Kidney glomerular epithelial cell (primary cell): ENCODE data around the gene AGBL1.

Source experiments
- DNase-seq: peaks from one replicate; lab custom pipeline; 2025; lab: John Stamatoyannopoulos, UW

AGBL1 gene

GRCh38 chr15:86079508-86080266, at the start of gene AGBL1:
Gene AGBL1 (plus strand): TSS chr15:86079871.
- DNase-seq, result no peak

- no peak for DNase-seq
Measured at GRCh38 chr15:86034904-86035303, 44.8 kb upstream of the AGBL1 start.

GRCh38 chr15:86036243-86036642, 43.4 kb upstream of the AGBL1 start:
- DNase-seq, result no peak

- no peak for DNase-seq
Measured at GRCh38 chr15:86038491-86038890, 41.2 kb upstream of the AGBL1 start.

- no peak for DNase-seq
Measured at GRCh38 chr15:86040356-86041033, 39.2 kb upstream of the AGBL1 start.

GRCh38 chr15:86041399-86041798, 38.3 kb upstream of the AGBL1 start:
- no peak for DNase-seq

- DNase-seq, result no peak
Measured at GRCh38 chr15:86042226-86042625, 37.4 kb upstream of the AGBL1 start.

GRCh38 chr15:86044981-86045380, 34.7 kb upstream of the AGBL1 start:
- no peak for DNase-seq

- no peak for DNase-seq
Measured at GRCh38 chr15:86054338-86054737, 25.3 kb upstream of the AGBL1 start.

GRCh38 chr15:86055688-86056087, 24.0 kb upstream of the AGBL1 start:
- no peak for DNase-seq

GRCh38 chr15:86059851-86060250, 19.8 kb upstream of the AGBL1 start:
- no peak for DNase-seq

GRCh38 chr15:86060674-86061073, 19.0 kb upstream of the AGBL1 start:
- no peak for DNase-seq

GRCh38 chr15:86061581-86061980, 18.1 kb upstream of the AGBL1 start:
- no peak for DNase-seq

GRCh38 chr15:86062646-86063243, 16.9 kb upstream of the AGBL1 start:
- DNase-seq, result no peak

- DNase-seq, result no peak
Measured at GRCh38 chr15:86063356-86064095, 16.1 kb upstream of the AGBL1 start.

- DNase-seq, result no peak
Measured at GRCh38 chr15:86064326-86064725, 15.3 kb upstream of the AGBL1 start.

- no peak for DNase-seq
Measured at GRCh38 chr15:86066174-86066834, 13.4 kb upstream of the AGBL1 start.

GRCh38 chr15:86073281-86073680, 6.4 kb upstream of the AGBL1 start:
- no peak for DNase-seq

- no peak for DNase-seq
Measured at GRCh38 chr15:86076468-86076867, 3.2 kb upstream of the AGBL1 start.

GRCh38 chr15:86077070-86077469, 2.6 kb upstream of the AGBL1 start:
- no peak for DNase-seq

- DNase-seq, result no peak
Measured at GRCh38 chr15:86080302-86080701, 631 bp downstream of the AGBL1 start.
